Left lung (tissue), 10 donors: ENCODE measurements around the gene PCSK6. TPM values are rescaled to one million over a fixed set of nuclear protein-coding genes. Genes with fewer than 3 reads are reported as not detected.

Experiments
- ATAC-seq: fragments of 200-7000 bp; cut with Tn5 transposase; one replicate; pipeline ENCODE4 v1.9.1; 2020; ENCODE audit warnings: moderate library complexity
- DNase-seq, 4 donors: peaks; one replicate each; pipeline ENCODE4 v3.0.0-alpha.2; 2013 to 2020
- H3K27ac ChIP-seq, 2 donors: fragments of 200-600 bp; sonication (generic) in 1 of 2; one replicate each; pipeline versions ENCODE4 v1.5.0 to v1.8.0; 2020 to 2021
- H3K27me3 ChIP-seq, 2 donors: fragments of 200-600 bp; sonication (generic) in 1 of 2; one replicate each; pipeline versions ENCODE4 v1.5.0 to v1.8.0; 2020 to 2021
- H3K36me3 ChIP-seq, 2 donors: fragments of 200-600 bp; sonication (generic) in 1 of 2; one replicate each; pipeline versions ENCODE4 v1.5.0 to v1.8.0; 2020 to 2021
- H3K4me1 ChIP-seq, 2 donors: fragments of 200-600 bp; one replicate each; pipeline ENCODE4 v1.8.0; 2021
- H3K4me3 ChIP-seq, 2 donors: fragments of 200-600 bp; sonication (generic) in 1 of 2; one replicate each; pipeline versions ENCODE4 v1.5.0 to v1.8.0; 2020 to 2021; ENCODE audit warnings: mild to moderate bottlenecking in 1 of 2
- H3K9me3 ChIP-seq, 2 donors: fragments of 200-600 bp; sonication (generic) in 1 of 2; one replicate each; pipeline versions ENCODE4 v1.5.0 to v1.8.0; 2020 to 2021
- intact Hi-C, 2 donors: fragments of 100-400 bp; cut with DNase I; formaldehyde crosslinking; loops; one replicate each; pipeline versions ENCODE4 v1.11.2 to v1.14.2; 2022
- polyA plus RNA-seq, 6 donors: library from polyadenylated mRNA; unstranded; fragments of 120-200 nt; gene quantifications; one replicate each; pipeline ENCODE4 v1.2.1, GENCODE V29; 2013; ENCODE audit not compliant: insufficient read length in 6 of 6
- total RNA-seq, 2 donors: library from RNA; stranded (reverse); fragmentation: NEBNext Ultra II Directional; extraction: Animal tissue kit (Norgen Biotek cat#: 25700); gene quantifications; one replicate each; pipeline ENCODE4 v1.2.1, GENCODE V29; 2021
- TF ChIP-seq, protein P1 (sequence below), 2 donors: fragments of 200-600 bp; sonication (generic) in 1 of 2; IDR thresholded peaks; one replicate each; pipeline versions ENCODE4 v1.5.0 to v1.8.0; 2021; ENCODE audit warnings: antibody characterized with exemption in 2 of 2
- donor health status: DM: no; HTN: yes; CAD: no.
- donor health status: DM: no; HTN: no; CAD: no.

The PCSK6 gene
- total and polyA plus RNA-seq, 8 donors, result 7.7 to 25.7 (median 22.8) TPM

DNA sequence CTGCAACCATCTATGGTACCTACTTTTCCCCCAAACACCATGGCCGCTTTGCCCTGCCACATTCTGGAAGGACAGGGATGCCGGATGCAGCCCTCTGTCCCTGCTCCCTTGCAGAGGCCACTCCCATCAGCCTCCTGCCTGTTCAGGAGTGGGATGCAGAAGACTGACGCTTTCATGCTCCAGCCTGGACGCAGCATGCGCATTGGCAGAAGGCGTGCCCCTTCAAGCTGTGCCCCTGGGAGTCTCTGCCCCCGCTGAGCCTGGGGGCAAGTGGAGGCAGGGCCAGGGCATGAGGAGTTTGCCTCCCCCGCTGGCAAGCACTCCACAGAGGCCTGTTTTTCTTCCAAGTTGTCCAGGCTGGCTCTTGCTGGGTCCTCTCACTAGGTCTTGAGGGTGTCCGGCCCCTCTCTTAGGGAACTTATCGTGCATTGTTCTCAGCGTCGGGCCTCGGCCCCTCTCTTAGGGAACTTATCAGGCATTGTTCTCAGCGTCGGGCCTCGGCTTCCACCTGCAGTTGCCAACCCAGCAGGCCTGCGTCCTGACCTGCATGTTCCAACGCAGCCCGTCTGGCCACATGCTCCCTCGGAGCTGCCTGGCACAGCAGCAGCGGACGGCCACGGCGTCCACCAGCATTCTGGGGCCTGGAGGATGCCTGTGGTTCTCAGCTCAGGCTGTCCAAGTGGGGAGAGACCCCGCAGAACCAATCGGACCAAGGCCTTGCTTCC lies 179.9 kb downstream of the PCSK6 start:
- Histone ChIP-seq H3K4me1 (no peaks in the 10 kb centered on the region), H3K27me3 (no peaks in the 10 kb centered on the region), H3K4me3 (no peak overlapping the region), H3K9me3 (no peaks in the 10 kb centered on the region), H3K36me3 (no peaks in the 10 kb centered on the region), H3K27ac (no peak overlapping the region)
- TF ChIP-seq, protein P1, sequence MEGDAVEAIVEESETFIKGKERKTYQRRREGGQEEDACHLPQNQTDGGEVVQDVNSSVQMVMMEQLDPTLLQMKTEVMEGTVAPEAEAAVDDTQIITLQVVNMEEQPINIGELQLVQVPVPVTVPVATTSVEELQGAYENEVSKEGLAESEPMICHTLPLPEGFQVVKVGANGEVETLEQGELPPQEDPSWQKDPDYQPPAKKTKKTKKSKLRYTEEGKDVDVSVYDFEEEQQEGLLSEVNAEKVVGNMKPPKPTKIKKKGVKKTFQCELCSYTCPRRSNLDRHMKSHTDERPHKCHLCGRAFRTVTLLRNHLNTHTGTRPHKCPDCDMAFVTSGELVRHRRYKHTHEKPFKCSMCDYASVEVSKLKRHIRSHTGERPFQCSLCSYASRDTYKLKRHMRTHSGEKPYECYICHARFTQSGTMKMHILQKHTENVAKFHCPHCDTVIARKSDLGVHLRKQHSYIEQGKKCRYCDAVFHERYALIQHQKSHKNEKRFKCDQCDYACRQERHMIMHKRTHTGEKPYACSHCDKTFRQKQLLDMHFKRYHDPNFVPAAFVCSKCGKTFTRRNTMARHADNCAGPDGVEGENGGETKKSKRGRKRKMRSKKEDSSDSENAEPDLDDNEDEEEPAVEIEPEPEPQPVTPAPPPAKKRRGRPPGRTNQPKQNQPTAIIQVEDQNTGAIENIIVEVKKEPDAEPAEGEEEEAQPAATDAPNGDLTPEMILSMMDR (IDR thresholded peaks at IDR 0.05), result no peak
- DNase-seq (no peak), ATAC-seq (no peak)
- intact Hi-C loops, result loop anchor here in 1 of 2 donors (10.0 kb wide), 1 partner anchor 195 kb away; no protein-coding TSS in a partner anchor

DNA sequence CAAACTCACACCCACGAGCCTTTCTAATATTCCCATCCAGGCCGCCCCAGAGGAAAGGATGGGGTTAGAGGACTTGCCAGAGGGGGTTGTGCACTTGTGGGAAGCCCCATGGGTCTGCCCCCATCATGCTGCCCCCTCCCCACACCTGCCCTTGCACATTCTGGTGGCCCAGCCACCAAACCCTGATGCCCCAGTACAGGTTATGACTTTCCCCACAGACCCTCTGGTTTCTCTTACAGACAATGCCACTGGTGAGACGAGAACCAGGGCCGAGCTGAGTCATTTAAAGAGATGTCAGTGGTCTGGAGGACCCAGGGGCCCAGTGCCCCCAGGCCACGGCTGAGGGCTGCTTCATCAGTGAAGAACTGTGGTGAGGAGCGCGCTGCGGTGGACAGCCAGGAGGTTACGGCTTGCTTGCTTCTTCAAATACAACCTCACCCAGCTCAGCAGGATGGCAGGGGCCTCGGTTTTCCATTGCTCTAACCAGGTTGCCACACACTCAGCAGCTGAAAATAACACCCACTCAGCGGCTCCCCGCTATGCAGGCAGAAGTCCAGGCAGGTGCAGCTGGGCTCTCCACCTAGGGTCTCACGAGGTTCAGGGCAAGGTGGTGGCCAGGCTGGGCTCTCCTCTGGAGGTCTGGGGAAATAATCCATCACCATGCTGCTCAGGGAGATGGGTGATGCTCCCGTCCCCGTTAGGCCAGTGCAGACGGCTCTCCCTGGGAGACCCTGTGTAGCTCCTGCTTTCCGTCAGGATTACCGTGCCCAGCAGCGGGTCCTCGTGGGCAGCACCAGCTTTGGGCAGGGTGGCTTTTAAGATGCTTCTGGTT lies 180.7 kb downstream of the PCSK6 start:
- Histone ChIP-seq H3K27me3 (no peaks in the 10 kb centered on the region), H3K36me3 (no peaks in the 10 kb centered on the region), H3K4me1 (no peaks in the 10 kb centered on the region), H3K27ac (no peak overlapping the region), H3K9me3 (no peaks in the 10 kb centered on the region), H3K4me3 (no peak overlapping the region)
- intact Hi-C loops, result loop anchor here in 1 of 2 donors (10.0 kb wide), 1 partner anchor 196 kb away; no protein-coding TSS in a partner anchor
- DNase-seq (no peak), ATAC-seq (no peak)
- TF ChIP-seq, protein P1 (IDR thresholded peaks at IDR 0.05), result no peak

DNA sequence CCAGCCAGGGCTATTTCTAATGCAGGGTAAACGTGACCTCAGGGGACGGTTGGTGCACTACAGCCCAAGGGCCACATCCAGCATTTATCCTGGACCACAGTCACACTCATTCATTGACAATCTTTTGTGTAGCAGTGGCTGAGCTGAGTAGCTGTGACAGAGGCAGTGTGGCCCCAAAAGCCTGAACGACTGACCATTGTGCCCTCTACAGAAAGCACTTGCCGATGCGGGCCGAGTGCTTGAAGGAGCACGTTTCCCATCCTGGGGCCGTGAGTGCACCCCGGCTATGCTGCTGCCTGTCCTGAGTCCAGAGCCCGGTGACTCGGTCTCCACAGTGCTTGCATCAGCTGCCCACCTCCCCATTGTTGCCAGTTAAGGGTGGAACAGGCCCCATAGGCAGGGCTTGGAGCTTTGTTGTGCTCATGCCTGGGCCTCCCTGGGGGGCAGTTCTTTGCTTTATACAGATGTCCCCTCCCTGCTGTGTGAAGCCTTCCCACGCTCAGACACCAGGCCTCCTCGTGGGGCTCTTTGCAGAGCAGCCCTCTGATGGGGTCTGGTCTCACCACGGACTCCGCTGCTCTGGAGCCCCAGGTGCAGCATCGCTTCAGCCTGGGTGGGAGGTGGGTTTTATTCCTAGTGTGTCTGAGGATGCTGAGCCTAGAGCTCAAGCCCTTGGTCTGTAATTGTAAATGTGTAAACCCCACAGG lies 181.5 kb downstream of the PCSK6 start:
- H3K4me1 ChIP-seq, result no peaks in the 10 kb centered on the region
- ATAC-seq (no peak), DNase-seq (no peak)
- no peak overlapping the region for H3K27ac ChIP-seq
- no peaks in the 10 kb centered on the region for H3K36me3 ChIP-seq
- H3K9me3 ChIP-seq, result no peaks in the 10 kb centered on the region
- intact Hi-C loops, result loop anchor here in 1 of 2 donors (10.0 kb wide), 1 partner anchor 197 kb away; no protein-coding TSS in a partner anchor
- TF ChIP-seq, protein P1 (IDR thresholded peaks at IDR 0.05), result no peak
- H3K4me3 ChIP-seq, result no peak overlapping the region
- no peaks in the 10 kb centered on the region for H3K27me3 ChIP-seq

DNA sequence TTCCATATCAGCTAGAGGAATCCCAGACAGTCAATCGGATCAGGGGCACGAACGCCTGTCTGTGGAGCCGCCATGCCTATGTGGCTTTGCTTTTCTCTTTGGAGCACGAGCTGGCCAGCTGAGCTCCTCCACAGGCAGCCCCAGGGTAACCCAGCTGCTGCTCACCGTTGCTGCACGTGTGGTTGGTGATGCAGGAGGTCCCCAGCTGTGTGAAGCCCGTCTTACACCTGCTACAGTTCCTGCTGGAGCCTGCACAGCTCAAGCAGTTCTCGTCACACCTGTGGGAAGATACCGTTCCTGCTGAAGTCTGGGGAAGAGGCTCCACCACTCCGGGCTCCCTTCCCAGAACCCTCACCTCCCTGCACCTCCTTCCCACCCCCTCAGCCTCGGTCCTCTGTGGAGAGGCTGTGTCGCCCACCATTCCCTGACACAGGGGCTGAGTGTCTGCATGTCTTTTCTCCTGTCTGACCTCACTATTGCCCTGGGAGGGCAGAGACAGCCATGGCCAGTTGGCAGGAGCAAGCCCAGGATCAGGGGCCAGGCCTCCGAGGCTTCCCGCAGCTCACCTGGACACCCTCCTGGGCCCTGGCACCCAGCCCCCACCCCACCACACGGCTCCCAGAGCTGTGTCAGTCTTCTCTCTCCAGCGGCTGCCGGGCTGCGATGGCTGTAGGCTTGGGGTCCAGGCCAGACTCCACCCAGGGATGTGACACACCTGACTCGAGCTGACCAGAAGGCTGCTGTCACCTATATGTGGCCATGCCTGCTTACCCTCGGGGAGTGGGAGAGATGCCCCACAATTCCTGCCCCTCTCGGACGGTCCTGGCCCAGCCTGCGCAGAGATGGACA lies 182.2 kb downstream of the PCSK6 start:
- Histone ChIP-seq H3K36me3 (no peaks in the 10 kb centered on the region), H3K4me1 (no peaks in the 10 kb centered on the region), H3K9me3 (no peaks in the 10 kb centered on the region), H3K27me3 (no peaks in the 10 kb centered on the region), H3K4me3 (no peak overlapping the region), H3K27ac (no peak overlapping the region)
- intact Hi-C loops, result loop anchor here in 1 of 2 donors (10.0 kb wide), 1 partner anchor 198 kb away; no protein-coding TSS in a partner anchor
- ATAC-seq (no peak), DNase-seq (peak in 1 of 4 donors; percentile 19)
- TF ChIP-seq, protein P1 (IDR thresholded peaks at IDR 0.05), result no peak
